Progenitor cell of endocrine pancreas (in vitro differentiated cells): ENCODE data around the gene DOP1A. TPM values are rescaled to one million over a fixed set of nuclear protein-coding genes. Genes with fewer than 3 reads are reported as not detected.
A peak's percentile ranks its signal among the peaks of the same experiment; 100 is the strongest.

Experiments used
- DNase-seq: peaks from one replicate; pipeline ENCODE4 v3.0.0; 2021; ENCODE audit warnings: low spot score; ENCODE audit not compliant: unreplicated experiment
- H3K27ac Mint-ChIP-seq: 2 replicates; pipeline ENCODE4 v1.8.0; 2021; ENCODE audit warnings: mild to moderate bottlenecking, moderate library complexity, mixed read lengths
- H3K27me3 Mint-ChIP-seq: 2 replicates; pipeline ENCODE4 v1.8.0; 2021; ENCODE audit warnings: mixed read lengths
- H3K36me3 Mint-ChIP-seq: 2 replicates; pipeline ENCODE4 v1.8.0; 2022; ENCODE audit warnings: mixed read lengths; ENCODE audit not compliant: insufficient read depth
- H3K4me1 Mint-ChIP-seq: 2 replicates; pipeline ENCODE4 v1.8.0; 2021; ENCODE audit warnings: low read depth, mixed read lengths
- H3K4me3 Mint-ChIP-seq: 2 replicates; pipeline ENCODE4 v1.8.0; 2021; ENCODE audit warnings: low read depth, mild to moderate bottlenecking, moderate library complexity, mixed read lengths
- H3K9me3 Mint-ChIP-seq: 2 replicates; pipeline ENCODE4 v1.8.0; 2021; ENCODE audit warnings: low read depth, mixed read lengths
- CTCF ChIP-seq: fragments of 200-600 bp; sonication (generic); IDR thresholded peaks from one replicate; pipeline ENCODE4 v1.5.0; 2021; ENCODE audit warnings: antibody characterized with exemption, mild to moderate bottlenecking; ENCODE audit not compliant: unreplicated experiment
- total RNA-seq: library from RNA; stranded (reverse); gene quantifications from 2 replicates; pipeline ENCODE4 v1.2.1, GENCODE V29; 2021

The DOP1A gene
- total RNA-seq, 1 donor from 2014 or later: 47.1 TPM

- no peaks in the 10 kb centered on the region for H3K4me1 Mint-ChIP-seq
- DNase-seq: no peak
- peaks cover 28% of the 10 kb centered on the region for H3K36me3 Mint-ChIP-seq
- H3K27me3 Mint-ChIP-seq: no peaks in the 10 kb centered on the region
- H3K9me3 Mint-ChIP-seq: no peaks in the 10 kb centered on the region
- H3K4me3 Mint-ChIP-seq: no peak overlapping the region
- peak overlapping the region; percentile 17 for H3K27ac Mint-ChIP-seq
- TF ChIP-seq CTCF: no peak
These were observed 59.3 kb downstream of the DOP1A start for GRCh38 chr6:83126807-83127206.

- no peak overlapping the region for H3K27ac Mint-ChIP-seq
- H3K36me3 Mint-ChIP-seq: peaks cover 27% of the 10 kb centered on the region
- H3K4me1 Mint-ChIP-seq: no peaks in the 10 kb centered on the region
- DNase-seq: no peak
- no peak for TF ChIP-seq CTCF
- H3K27me3 Mint-ChIP-seq: no peaks in the 10 kb centered on the region
- H3K4me3 Mint-ChIP-seq: no peak overlapping the region
- no peaks in the 10 kb centered on the region for H3K9me3 Mint-ChIP-seq
These were observed 59.8 kb downstream of the DOP1A start for GRCh38 chr6:83127258-83127657.

GRCh38 chr6:83127976-83128375 lies 60.5 kb downstream of the DOP1A start:
- peaks cover 27% of the 10 kb centered on the region for H3K36me3 Mint-ChIP-seq
- H3K4me1 Mint-ChIP-seq: no peaks in the 10 kb centered on the region
- no peak for DNase-seq
- H3K27ac Mint-ChIP-seq: no peak overlapping the region
- H3K4me3 Mint-ChIP-seq: no peak overlapping the region
- H3K9me3 Mint-ChIP-seq: no peaks in the 10 kb centered on the region
- no peak for TF ChIP-seq CTCF
- H3K27me3 Mint-ChIP-seq: no peaks in the 10 kb centered on the region

GRCh38 chr6:83132121-83132520 lies 64.7 kb downstream of the DOP1A start:
- no peaks in the 10 kb centered on the region for H3K4me1 Mint-ChIP-seq
- H3K9me3 Mint-ChIP-seq: no peaks in the 10 kb centered on the region
- peaks cover 13% of the 10 kb centered on the region for H3K36me3 Mint-ChIP-seq
- TF ChIP-seq CTCF: no peak
- H3K27ac Mint-ChIP-seq: no peak overlapping the region
- DNase-seq: no peak
- H3K27me3 Mint-ChIP-seq: no peaks in the 10 kb centered on the region
- H3K4me3 Mint-ChIP-seq: no peak overlapping the region

- no peak overlapping the region for H3K4me3 Mint-ChIP-seq
- no peaks in the 10 kb centered on the region for H3K27me3 Mint-ChIP-seq
- no peak overlapping the region for H3K27ac Mint-ChIP-seq
- no peaks in the 10 kb centered on the region for H3K4me1 Mint-ChIP-seq
- peaks cover 23% of the 10 kb centered on the region for H3K36me3 Mint-ChIP-seq
- no peak for TF ChIP-seq CTCF
- H3K9me3 Mint-ChIP-seq: no peaks in the 10 kb centered on the region
- no peak for DNase-seq
These were observed 70.7 kb downstream of the DOP1A start for GRCh38 chr6:83138118-83138722.
